GM12878 (cell line): ENCODE results near the gene LARGE1. TPM values are rescaled to one million over a fixed set of nuclear protein-coding genes. Genes with fewer than 3 reads are reported as not detected.

Source experiments
- ATAC-seq: fragments of 200-7000 bp; cut with Tn5 transposase; 3 replicates; pipeline ENCODE4 v1.9.1; 2020; ENCODE audit warnings: mild to moderate bottlenecking, moderate library complexity
- BruUV-seq: library from RNA; stranded (reverse); fragments of 400-500 nt; replicated peaks from 2 replicates; lab custom pipeline; 2021; lab: Mats Ljungman, UMichigan
- CTCF ChIA-PET: fragments of 300-600 bp; sonication (Branson Sonifier 250); formaldehyde crosslinking; extraction: SDS; loops from one replicate; lab custom pipeline; 2021; ENCODE audit warnings: inconsistent platforms; lab: Yijun Ruan, JAX
- POLR2A ChIA-PET: fragments of 350-600 bp; formaldehyde crosslinking; extraction: SDS; loops from one replicate; lab custom pipeline; 2021; ENCODE audit warnings: inconsistent platforms; lab: Charles Lee
- RAD21 ChIA-PET: fragments of 300-600 bp; sonication (Branson Sonifier 250); formaldehyde crosslinking; loops from one replicate; lab custom pipeline; 2023; ENCODE audit warnings: antibody characterized with exemption; ENCODE audit not compliant: unreplicated experiment; lab: Charles Lee
- SMC1A ChIA-PET: fragments of 300-600 bp; sonication (Branson Sonifier 250); formaldehyde crosslinking; loops from one replicate; lab custom pipeline; 2023; ENCODE audit not compliant: unreplicated experiment, uncharacterized antibody; lab: Charles Lee
- DNase-seq: peaks from one replicate; pipeline ENCODE4 v3.0.0-alpha.2; 2011; ENCODE audit warnings: low read depth, low spot score
- FAIRE-seq: peaks from 3 replicates; lab custom pipeline; 2011; peaks lifted over from hg19 to GRCh38; lab: Jason Lieb, UNC
- H2AFZ ChIP-seq: 2 replicates; pipeline ENCODE4 v1.6.0; 2011; ENCODE audit warnings: low read depth, low read length, control low read depth; ENCODE audit not compliant: control insufficient read depth
- H3K27ac ChIP-seq: 2 replicates; pipeline ENCODE4 v1.5.1; 2011; ENCODE audit warnings: control low read depth; ENCODE audit not compliant: control insufficient read depth, insufficient read depth
- H3K27me3 ChIP-seq, 2 experiments: replicated peaks in 1 of 2; 2 replicates each; pipeline versions ENCODE4 v1.6.0 to v1.6.1; 2011; ENCODE audit warnings: low read length in 1 of 2; ENCODE audit not compliant: control insufficient read depth in 2 of 2, insufficient read depth in 2 of 2
- H3K36me3 ChIP-seq, 2 experiments: 2 replicates each; pipeline ENCODE4 v1.5.1; 2011; ENCODE audit warnings: low read length in 1 of 2; ENCODE audit not compliant: control insufficient read depth in 2 of 2, insufficient read depth in 2 of 2
- H3K4me1 ChIP-seq: 2 replicates; pipeline ENCODE4 v1.6.1; 2011; ENCODE audit warnings: mild to moderate bottlenecking, low read length, moderate library complexity, mixed read lengths; ENCODE audit not compliant: control insufficient read depth, insufficient read depth
- H3K4me2 ChIP-seq: 2 replicates; pipeline ENCODE4 v1.6.0; 2011; ENCODE audit warnings: control low read depth; ENCODE audit not compliant: control insufficient read depth, insufficient read depth
- H3K4me3 ChIP-seq: fragments of 200-600 bp; sonication (generic); 2 replicates; pipeline ENCODE4 v1.5.1; 2016
- H3K79me2 ChIP-seq: 2 replicates; pipeline ENCODE4 v1.6.0; 2011; ENCODE audit warnings: low read length; ENCODE audit not compliant: control insufficient read depth, insufficient read depth
- H3K9ac ChIP-seq: 2 replicates; pipeline ENCODE4 v1.8.0; 2011; ENCODE audit warnings: low read length, control low read depth, mixed read lengths; ENCODE audit not compliant: control insufficient read depth, insufficient read depth
- H3K9me3 ChIP-seq: replicated peaks from 3 replicates; pipeline ENCODE4 v1.5.1; 2011; ENCODE audit warnings: mild to moderate bottlenecking, low read length; ENCODE audit not compliant: control insufficient read depth, insufficient read depth
- H4K20me1 ChIP-seq: 2 replicates; pipeline ENCODE4 v1.6.0; 2011; ENCODE audit not compliant: control insufficient read depth, insufficient read depth
- CBX5 ChIP-seq: sonication (generic); IDR thresholded peaks from 2 replicates; pipeline ENCODE4 v1.6.1; 2016; ENCODE audit warnings: low read depth, moderate library complexity, mild to moderate bottlenecking, inconsistent platforms
- CHD1 ChIP-seq: IDR thresholded peaks from 2 replicates; pipeline ENCODE4 v1.6.1; 2012; ENCODE audit warnings: low read depth, low read length, improper control_type of control experiment
- JUND ChIP-seq: IDR thresholded peaks from 2 replicates; pipeline ENCODE4 v1.6.1; 2012; ENCODE audit warnings: low read depth, mild to moderate bottlenecking, low read length, improper control_type of control experiment, moderate library complexity
- LARP7 ChIP-seq: fragments of 450-650 bp; IDR thresholded peaks from 2 replicates; pipeline ENCODE4 v1.6.1; 2017; ENCODE audit warnings: mild to moderate bottlenecking
- NRF1 ChIP-seq: conservative IDR thresholded peaks from 2 replicates; pipeline ENCODE4 v1.6.1; 2011; ENCODE audit warnings: mild to moderate bottlenecking, low read depth, low read length, improper control_type of control experiment
- POLR2A ChIP-seq: IDR thresholded peaks from 2 replicates; pipeline ENCODE4 v1.6.1; 2011; ENCODE audit warnings: low read depth, mild to moderate bottlenecking, low read length
- SP1 ChIP-seq: IDR thresholded peaks from one replicate; pipeline ENCODE4 v1.6.1; 2011; ENCODE audit warnings: low read depth, low read length
- WGBS: methylation state at CpG from one replicate; pipeline ENCODE4 v1.1.6; 2016; ENCODE audit warnings: low lambda C conversion rate; ENCODE audit not compliant: insufficient replicate concordance, insufficient coverage; ENCODE audit errors: missing lambda C conversion rate; 5-methylcytosine and 5-hydroxymethylcytosine counted together
- in situ Hi-C: fragments of 300-500 bp; cut with MboI; formaldehyde crosslinking; loops from 9 replicates; pipeline ENCODE4 v1.14.3; 2018; ENCODE audit warnings: mixed read lengths
- intact Hi-C: fragments of 100-400 bp; cut with micrococcal nuclease; formaldehyde crosslinking; loops from one replicate; pipeline ENCODE4 v1.14.2; 2022; ENCODE audit not compliant: unreplicated experiment
- polyA plus RNA-seq, 11 experiments: library from polyadenylated mRNA; depleted of rRNA in 4 of 11; unstranded in 6 of 11; stranded (reverse) in 5 of 11; fragments of >200 nt; fragmentation: Nextera tagmentation in 4 of 11; fragmentation: Illumina TruSeq in 1 of 11; extraction: Ambion mirVana in 4 of 11; extraction: Trizol in 1 of 11; gene quantifications; 1 replicate in 1 of 11; 2 replicates in 10 of 11; pipeline versions ENCODE4 v1.2.1 to v1.2.3, GENCODE V29; 2011 to 2016; ENCODE audit warnings: inconsistent platforms in 2 of 11, missing spikeins in 2 of 11, low read depth in 1 of 11
- total RNA-seq, 4 experiments: library from RNA; depleted of rRNA in 3 of 4; stranded (reverse); fragments of >200 nt in 3 of 4; fragmentation: Illumina TruSeq in 1 of 4; extraction: Trizol in 1 of 4; gene quantifications; 2 replicates each; pipeline versions ENCODE4 v1.2.1 to v1.2.3, GENCODE V29; 2013 to 2021
- TF ChIP-seq, protein P1 (sequence below): fragments of 450-650 bp; IDR thresholded peaks from 2 replicates; pipeline ENCODE4 v1.6.1; 2017; ENCODE audit warnings: mild to moderate bottlenecking, moderate library complexity
- TF ChIP-seq, protein P2 (sequence below): fragments of 450-650 bp; IDR thresholded peaks from 2 replicates; pipeline ENCODE4 v1.6.1; 2016; ENCODE audit warnings: mild to moderate bottlenecking, moderate library complexity, borderline replicate concordance

LARGE1 gene
- total and polyA plus RNA-seq, 10 of the 15 experiments (the other 5 are each of a cell fraction or from before 2014, with no cell fraction given): 3.2 to 41.4 (median 17.3) TPM

DNA sequence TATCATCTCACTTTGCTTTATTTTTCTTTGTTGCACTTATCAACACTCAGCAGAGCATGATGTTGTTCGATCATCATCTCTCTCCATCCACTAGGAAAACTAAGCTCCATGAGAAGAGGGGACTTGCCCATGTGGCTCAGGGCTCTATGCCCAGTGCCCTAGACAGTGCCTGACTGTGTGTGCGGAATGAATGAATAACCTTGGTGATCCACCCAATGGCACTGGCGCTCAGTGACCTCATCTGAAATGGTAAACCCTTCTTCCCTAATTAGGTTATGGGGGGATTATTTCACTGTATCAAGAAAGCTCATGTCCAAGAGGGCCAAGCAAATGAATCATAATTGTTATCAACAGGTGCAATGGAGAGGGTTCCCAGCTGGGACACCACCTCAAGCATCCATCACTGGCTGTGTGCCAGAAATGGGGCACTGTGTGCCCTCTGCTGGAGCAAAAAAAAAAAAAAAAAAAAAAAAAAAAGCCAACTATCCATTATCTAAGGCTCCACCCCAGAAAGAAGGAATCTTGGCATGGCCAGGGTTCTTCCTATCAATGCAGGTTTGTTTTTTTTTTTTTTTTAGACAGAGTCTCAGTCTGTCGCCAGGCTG, 172.6 kb downstream of the LARGE1 start:
- no peak for ATAC-seq
- no peaks in the 10 kb centered on the region for H3K27me3 ChIP-seq
- ChIA-PET CTCF (interaction anchor here (1.4 kb wide), 1 partner anchor 227 kb away, joined by 3 read pairs; no protein-coding TSS in a partner anchor), RAD21 (interaction anchor here (1.4 kb wide), 1 partner anchor 59 kb away, joined by 3 read pairs; no protein-coding TSS in a partner anchor), SMC1A (no interaction called here), POLR2A (no interaction called here)
- in situ Hi-C loops: no loop called here
- H3K4me1 ChIP-seq: no peaks in the 10 kb centered on the region
- H3K36me3 ChIP-seq: no peaks in the 10 kb centered on the region; a peak in 1 of 4 replicates
- H3K4me3 ChIP-seq: no peak overlapping the region
- H3K9ac ChIP-seq: no peak overlapping the region
- no peaks in the 10 kb centered on the region for H3K79me2 ChIP-seq
- intact Hi-C loops: no loop called here
- BruUV-seq: no TSS peak
- DNase-seq: no peak
- no peak overlapping the region for H3K4me2 ChIP-seq
- no peak for FAIRE-seq
- H3K9me3 ChIP-seq: no peaks in the 10 kb centered on the region
- WGBS: 99% methylated on average over 4 of the region's 4 CpGs
- no peak overlapping the region for H2AFZ ChIP-seq
- no peaks in the 10 kb centered on the region for H4K20me1 ChIP-seq
- TF ChIP-seq POLR2A (no peak), CBX5 (no peak)
- H3K27ac ChIP-seq: no peak overlapping the region

DNA sequence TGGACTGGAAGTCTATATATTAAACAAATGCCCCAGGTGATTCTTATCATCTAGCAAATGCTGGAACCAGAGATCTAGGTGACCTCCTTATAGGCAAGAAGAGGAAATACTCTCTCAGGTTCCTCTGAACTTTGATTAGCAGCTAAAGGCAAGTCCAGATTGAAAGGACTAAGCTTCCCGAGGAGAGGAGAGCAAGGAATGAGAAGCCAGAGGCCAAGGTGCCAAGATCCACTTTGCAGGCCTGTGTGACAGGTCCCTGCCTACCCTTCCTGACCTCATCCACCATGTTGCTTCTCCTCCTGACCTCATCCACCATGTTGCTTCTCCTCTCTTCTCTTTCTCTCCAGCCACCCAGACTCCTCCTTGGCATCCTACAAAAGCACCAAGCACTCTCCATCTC, 173.2 kb downstream of the LARGE1 start:
- Histone ChIP-seq H3K9me3 (no peaks in the 10 kb centered on the region), H3K4me1 (no peaks in the 10 kb centered on the region), H3K79me2 (no peaks in the 10 kb centered on the region), H3K27me3 (no peaks in the 10 kb centered on the region), H3K27ac (no peak overlapping the region), H2AFZ (no peak overlapping the region), H3K4me2 (no peak overlapping the region), H4K20me1 (no peaks in the 10 kb centered on the region), H3K36me3 (no peaks in the 10 kb centered on the region; a peak in 1 of 4 replicates), H3K9ac (no peak overlapping the region), H3K4me3 (no peak overlapping the region)
- no peak for FAIRE-seq
- POLR2A ChIA-PET: no interaction called here
- WGBS: 88% methylated on average over 1 of the region's 1 CpG
- intact Hi-C loops: no loop called here
- CTCF ChIA-PET: no interaction called here
- RAD21 ChIA-PET: interaction anchor here (1.4 kb wide), 1 partner anchor 59 kb away, joined by 3 read pairs; no protein-coding TSS in a partner anchor
- no peak for ATAC-seq
- SMC1A ChIA-PET: no interaction called here
- BruUV-seq: no TSS peak
- no peak for DNase-seq
- in situ Hi-C loops: no loop called here
- TF ChIP-seq, protein P1, sequence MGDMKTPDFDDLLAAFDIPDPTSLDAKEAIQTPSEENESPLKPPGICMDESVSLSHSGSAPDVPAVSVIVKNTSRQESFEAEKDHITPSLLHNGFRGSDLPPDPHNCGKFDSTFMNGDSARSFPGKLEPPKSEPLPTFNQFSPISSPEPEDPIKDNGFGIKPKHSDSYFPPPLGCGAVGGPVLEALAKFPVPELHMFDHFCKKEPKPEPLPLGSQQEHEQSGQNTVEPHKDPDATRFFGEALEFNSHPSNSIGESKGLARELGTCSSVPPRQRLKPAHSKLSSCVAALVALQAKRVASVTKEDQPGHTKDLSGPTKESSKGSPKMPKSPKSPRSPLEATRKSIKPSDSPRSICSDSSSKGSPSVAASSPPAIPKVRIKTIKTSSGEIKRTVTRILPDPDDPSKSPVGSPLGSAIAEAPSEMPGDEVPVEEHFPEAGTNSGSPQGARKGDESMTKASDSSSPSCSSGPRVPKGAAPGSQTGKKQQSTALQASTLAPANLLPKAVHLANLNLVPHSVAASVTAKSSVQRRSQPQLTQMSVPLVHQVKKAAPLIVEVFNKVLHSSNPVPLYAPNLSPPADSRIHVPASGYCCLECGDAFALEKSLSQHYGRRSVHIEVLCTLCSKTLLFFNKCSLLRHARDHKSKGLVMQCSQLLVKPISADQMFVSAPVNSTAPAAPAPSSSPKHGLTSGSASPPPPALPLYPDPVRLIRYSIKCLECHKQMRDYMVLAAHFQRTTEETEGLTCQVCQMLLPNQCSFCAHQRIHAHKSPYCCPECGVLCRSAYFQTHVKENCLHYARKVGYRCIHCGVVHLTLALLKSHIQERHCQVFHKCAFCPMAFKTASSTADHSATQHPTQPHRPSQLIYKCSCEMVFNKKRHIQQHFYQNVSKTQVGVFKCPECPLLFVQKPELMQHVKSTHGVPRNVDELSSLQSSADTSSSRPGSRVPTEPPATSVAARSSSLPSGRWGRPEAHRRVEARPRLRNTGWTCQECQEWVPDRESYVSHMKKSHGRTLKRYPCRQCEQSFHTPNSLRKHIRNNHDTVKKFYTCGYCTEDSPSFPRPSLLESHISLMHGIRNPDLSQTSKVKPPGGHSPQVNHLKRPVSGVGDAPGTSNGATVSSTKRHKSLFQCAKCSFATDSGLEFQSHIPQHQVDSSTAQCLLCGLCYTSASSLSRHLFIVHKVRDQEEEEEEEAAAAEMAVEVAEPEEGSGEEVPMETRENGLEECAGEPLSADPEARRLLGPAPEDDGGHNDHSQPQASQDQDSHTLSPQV: no peak
- TF ChIP-seq LARP7 (no peak), CHD1 (no peak), JUND (no peak), NRF1 (no peak), SP1 (no peak)
- TF ChIP-seq, protein P2, sequence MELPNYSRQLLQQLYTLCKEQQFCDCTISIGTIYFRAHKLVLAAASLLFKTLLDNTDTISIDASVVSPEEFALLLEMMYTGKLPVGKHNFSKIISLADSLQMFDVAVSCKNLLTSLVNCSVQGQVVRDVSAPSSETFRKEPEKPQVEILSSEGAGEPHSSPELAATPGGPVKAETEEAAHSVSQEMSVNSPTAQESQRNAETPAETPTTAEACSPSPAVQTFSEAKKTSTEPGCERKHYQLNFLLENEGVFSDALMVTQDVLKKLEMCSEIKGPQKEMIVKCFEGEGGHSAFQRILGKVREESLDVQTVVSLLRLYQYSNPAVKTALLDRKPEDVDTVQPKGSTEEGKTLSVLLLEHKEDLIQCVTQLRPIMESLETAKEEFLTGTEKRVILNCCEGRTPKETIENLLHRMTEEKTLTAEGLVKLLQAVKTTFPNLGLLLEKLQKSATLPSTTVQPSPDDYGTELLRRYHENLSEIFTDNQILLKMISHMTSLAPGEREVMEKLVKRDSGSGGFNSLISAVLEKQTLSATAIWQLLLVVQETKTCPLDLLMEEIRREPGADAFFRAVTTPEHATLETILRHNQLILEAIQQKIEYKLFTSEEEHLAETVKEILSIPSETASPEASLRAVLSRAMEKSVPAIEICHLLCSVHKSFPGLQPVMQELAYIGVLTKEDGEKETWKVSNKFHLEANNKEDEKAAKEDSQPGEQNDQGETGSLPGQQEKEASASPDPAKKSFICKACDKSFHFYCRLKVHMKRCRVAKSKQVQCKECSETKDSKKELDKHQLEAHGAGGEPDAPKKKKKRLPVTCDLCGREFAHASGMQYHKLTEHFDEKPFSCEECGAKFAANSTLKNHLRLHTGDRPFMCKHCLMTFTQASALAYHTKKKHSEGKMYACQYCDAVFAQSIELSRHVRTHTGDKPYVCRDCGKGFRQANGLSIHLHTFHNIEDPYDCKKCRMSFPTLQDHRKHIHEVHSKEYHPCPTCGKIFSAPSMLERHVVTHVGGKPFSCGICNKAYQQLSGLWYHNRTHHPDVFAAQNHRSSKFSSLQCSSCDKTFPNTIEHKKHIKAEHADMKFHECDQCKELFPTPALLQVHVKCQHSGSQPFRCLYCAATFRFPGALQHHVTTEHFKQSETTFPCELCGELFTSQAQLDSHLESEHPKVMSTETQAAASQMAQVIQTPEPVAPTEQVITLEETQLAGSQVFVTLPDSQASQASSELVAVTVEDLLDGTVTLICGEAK: no peak
